Suprapubic skin (tissue), 3 donors: ENCODE results near the gene FBXO11.

Experiments
- CTCF ChIP-seq, 2 donors: fragments of 200-600 bp in 1 of 2; fragments of 450-650 bp in 1 of 2; sonication (generic) in 1 of 2; IDR thresholded peaks; one replicate each; pipeline ENCODE4 v1.5.1; 2016 to 2019; ENCODE audit warnings: antibody characterized with exemption in 2 of 2, mild to moderate bottlenecking in 1 of 2, moderate library complexity in 1 of 2
- POLR2AphosphoS5 ChIP-seq, 3 donors: sonication (generic); formaldehyde crosslinking; IDR thresholded peaks; one replicate each; pipeline ENCODE4 v1.6.1; 2017; ENCODE audit warnings: antibody characterized with exemption in 3 of 3

- TF ChIP-seq CTCF (IDR thresholded peaks at IDR 0.05) (no peak), POLR2AphosphoS5 (IDR thresholded peaks at IDR 0.05) (no peak)
Observed at GRCh38 chr2:47833516-47833968, 72.8 kb downstream of the FBXO11 start.
